Measurements from ENCODE around the gene LRRC8D.

- TF ChIP-seq CTCF (IDR thresholded peaks at IDR 0.05), result no peak
- TF ChIP-seq CEBPB (IDR thresholded peaks at IDR 0.05), result no peak
- no peak for TF ChIP-seq MYC (IDR thresholded peaks at IDR 0.05; ENCODE audit: borderline replicate concordance, low read length)
- TF ChIP-seq POLR2A (IDR thresholded peaks at IDR 0.05; ENCODE audit: low read length), result no peak
- TF ChIP-seq, protein P1, sequence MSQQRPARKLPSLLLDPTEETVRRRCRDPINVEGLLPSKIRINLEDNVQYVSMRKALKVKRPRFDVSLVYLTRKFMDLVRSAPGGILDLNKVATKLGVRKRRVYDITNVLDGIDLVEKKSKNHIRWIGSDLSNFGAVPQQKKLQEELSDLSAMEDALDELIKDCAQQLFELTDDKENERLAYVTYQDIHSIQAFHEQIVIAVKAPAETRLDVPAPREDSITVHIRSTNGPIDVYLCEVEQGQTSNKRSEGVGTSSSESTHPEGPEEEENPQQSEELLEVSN (IDR thresholded peaks at IDR 0.05; ENCODE audit: borderline replicate concordance, low read depth), result no peak
Measured at GRCh38 chr1:89800022-89800655, 20.7 kb upstream of the LRRC8D start.
